Lung microvascular endothelial cell (primary cell): Measurements from ENCODE around the gene ZNF800. TPM values are rescaled to one million over a fixed set of nuclear protein-coding genes. Genes with fewer than 3 reads are reported as not detected.

Experiments used
- DNase-seq, 2 donors: peaks; one replicate each; pipeline versions ENCODE4 v3.0.0 to v3.0.0-alpha.2; 2010; ENCODE audit warnings: low read depth in 2 of 2
- total RNA-seq: library from RNA; depleted of rRNA; stranded (reverse); fragments of >200 nt; gene quantifications from 2 replicates; pipeline ENCODE4 v1.2.1, GENCODE V29; 2014

The ZNF800 gene
- total RNA-seq, 1 donor from 2014 or later: 9.9 TPM

- no peak for DNase-seq
Observed at GRCh38 chr7:127348247-127348631, 44.3 kb downstream of the ZNF800 start.

GRCh38 chr7:127347567-127348246 lies 44.8 kb downstream of the ZNF800 start:
- peak; percentile 81 to 85 for DNase-seq

DNA sequence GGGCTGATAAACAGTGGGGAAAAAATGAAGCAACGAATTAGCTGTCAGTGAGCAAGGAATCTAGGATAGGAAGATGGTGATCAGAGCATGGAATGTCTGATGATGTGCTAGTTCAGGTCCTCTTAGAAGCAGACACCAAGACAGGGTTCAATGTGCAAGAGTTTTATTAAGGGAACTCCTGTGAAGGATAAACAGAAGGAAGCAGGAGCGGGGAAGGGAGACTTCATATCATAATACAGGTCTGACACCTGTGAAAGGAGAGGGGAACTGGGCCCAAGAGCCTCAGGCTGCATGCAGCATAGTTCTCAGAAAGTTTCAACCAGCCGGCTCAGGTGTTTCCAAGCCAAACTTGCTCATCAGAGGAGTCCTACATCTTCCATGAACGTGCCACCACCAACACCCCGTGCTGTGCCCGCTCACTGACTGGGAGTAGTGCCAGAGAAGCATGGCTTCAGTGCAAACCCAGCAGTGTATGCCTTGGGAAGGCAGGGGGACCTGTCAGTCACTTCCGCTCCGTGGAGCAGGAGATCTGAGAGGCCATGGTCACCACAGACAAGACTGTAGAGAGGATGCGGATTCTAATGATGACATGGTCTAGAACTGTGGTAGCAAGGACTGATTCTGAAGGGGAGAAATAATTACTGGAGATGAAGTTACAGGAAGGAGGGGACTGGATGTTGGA lies 45.8 kb downstream of the ZNF800 start:
- DNase-seq: no peak

DNA sequence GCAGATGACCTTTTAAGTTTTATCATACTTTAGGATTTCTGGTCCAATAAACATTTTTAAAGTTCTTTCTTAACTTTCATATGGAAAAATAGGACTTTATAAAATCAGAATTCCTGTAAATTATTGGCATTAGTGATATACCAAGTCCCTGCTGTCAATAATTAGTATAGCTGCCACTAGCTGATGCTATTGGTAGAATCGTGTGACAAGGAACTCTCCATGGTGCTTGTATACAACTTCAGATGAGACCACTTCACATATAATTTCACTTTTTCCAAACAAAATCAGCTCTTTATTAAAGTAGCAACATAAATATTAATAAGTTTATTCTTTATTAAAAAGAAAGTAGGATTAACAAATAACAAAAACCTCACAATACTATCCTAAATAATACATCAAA lies 49.9 kb downstream of the ZNF800 start:
- DNase-seq: no peak

DNA sequence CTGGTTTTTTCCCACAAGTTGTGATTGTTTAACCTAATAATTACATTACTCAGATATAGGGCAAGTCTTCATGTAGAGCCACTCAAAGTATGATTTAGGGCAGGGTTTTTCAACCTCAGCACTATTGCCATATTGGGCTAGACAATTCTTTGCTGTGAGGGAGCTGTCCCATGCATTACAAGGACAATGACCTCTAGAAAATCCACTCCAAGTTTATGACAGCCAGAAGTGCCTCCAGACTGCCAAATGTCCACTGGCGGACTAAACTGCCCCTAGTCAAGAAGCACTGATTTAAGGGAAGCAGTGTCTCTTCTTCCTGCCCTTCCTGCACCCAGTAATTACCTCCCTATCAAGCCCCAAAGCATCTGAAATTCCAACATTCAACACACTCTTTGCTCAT lies 54.4 kb downstream of the ZNF800 start:
- DNase-seq: no peak

DNA sequence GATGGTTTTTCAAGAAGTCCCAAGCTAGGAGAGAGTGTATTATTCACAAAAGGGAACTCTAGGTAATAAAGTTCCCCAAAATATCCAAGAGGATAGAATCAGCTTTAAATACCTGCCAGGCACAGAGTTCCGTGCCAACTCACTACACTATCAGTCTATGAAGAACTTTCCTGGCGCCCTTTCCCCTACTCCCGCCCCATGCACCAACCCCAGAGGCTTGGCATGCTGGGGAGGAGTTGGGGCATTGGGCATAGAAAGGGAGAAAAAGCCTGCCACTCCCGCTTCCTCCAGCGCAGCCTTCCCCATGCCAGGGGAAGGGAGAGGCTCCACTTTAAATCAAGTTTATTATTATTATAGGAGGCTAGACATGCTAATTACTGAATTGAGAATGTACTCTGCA lies 54.9 kb downstream of the ZNF800 start:
- DNase-seq: no peak

DNA sequence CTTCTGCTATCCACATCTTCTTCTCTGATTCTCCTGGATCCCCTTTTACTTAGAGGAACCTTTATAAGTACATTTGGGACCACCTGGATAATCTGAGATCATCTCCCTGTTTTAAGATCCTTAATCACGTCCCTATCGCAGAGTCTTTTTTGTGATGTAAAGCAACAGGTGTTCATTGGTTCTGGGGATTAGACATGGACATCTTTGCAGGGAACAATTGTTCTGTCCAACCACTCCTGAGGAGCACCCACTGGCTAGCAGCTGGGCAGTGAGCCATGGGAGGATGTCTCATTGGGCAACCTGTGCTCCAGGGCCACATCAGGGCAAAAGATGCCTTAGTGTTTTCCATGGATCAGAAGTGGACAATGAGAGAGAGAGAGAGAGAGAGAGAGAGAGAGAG lies 56.0 kb downstream of the ZNF800 start:
- no peak for DNase-seq

DNA sequence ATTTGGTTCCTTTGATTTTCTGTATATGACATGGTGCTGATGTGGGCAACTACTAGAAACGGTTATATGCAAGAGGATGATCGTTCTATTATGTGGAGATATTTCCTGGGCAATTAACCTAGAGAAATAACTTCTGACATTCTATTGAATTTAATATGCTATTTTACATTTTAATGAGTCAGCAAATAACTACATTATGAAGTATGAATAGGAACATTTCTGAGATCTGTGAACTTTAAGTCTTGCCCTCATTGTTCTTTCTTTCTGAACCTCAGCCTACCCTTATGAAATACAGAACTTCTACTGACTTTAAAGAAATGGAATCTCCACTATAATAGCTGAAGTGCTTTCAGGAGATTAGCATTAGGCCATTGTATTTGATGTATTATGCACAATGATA lies 59.6 kb downstream of the ZNF800 start:
- DNase-seq: no peak

- DNase-seq: no peak
Observed at GRCh38 chr7:127330070-127330469, 62.4 kb downstream of the ZNF800 start.

DNA sequence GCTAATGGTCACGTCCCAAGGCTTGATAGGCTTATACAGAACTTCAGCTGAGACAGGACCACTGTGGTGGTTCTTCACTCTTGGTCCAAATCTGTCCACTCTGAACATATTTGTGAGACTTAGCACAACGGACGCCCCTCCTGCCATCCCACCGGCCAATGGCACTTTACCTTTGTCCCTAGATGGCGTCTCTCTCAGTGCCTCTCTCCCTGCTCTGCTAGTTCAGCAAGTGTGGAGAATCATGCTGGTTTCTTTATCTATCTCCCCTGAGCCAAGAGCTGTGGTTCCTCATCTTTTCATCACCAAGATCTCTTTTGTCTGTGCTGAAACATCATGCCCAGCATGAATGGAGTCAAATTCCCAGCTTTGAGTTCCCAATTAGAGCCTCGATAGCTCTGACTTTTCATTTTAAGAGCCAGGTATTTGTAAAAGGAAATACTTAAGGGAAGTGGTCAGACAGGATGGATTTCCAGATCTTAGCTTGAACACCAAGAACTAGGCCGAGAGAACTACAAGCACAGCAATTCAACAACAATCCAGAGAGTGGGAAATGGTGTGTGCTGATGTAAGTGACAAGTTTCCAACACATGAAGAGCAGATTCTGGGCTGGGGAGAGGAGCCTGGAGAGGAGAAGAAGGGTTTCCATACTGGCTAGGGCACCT lies 69.5 kb downstream of the ZNF800 start:
- no peak for DNase-seq

- no peak for DNase-seq
Observed at GRCh38 chr7:127322351-127322750, 70.2 kb downstream of the ZNF800 start.

DNA sequence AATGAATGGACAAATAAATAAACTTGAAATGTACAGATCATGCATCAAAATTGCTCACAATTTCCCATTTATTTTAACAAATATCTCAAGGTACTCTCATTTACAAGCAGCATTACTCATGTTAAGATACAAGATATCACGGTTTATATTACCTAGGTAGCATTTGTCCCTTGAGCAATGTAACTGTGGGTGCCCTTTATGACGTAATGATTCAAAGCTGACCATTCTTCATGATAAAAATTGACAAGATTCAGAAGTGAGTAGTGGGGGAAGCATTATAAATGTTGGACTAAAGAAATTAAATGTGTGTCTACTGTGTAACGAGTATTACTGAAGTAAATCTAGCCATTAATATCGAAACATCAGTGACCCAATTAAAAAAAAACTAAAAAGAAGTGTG lies 71.5 kb downstream of the ZNF800 start:
- DNase-seq: no peak

Other genes with a start within 250 kb of the ZNF800 start
- gene GRM8, start 139.8 kb downstream of the ZNF800 start, total RNA-seq: not detected in 2 replicates
- gene GCC1, start 192.9 kb upstream of the ZNF800 start, total RNA-seq: 13.5 and 22.8 TPM in 2 replicates
- 122 and 146 TPM in 2 replicates for gene ARF5, start 195.7 kb upstream of the ZNF800 start, total RNA-seq
- 0.60 and 1.1 TPM in 2 replicates for gene FSCN3, start 201.0 kb upstream of the ZNF800 start, total RNA-seq
- not detected in 2 replicates for gene PAX4, start 225.4 kb upstream of the ZNF800 start, total RNA-seq